H1 (cell line): ENCODE results near the gene ROPN1. TPM values are rescaled to one million over a fixed set of nuclear protein-coding genes. Genes with fewer than 3 reads are reported as not detected.

Source experiments
- CTBP2 ChIP-seq: IDR thresholded peaks from 2 replicates; pipeline ENCODE4 v1.7.0; 2011; ENCODE audit warnings: borderline replicate concordance, mild to moderate bottlenecking, moderate library complexity, mixed read lengths, low read length; ENCODE audit not compliant: insufficient read depth, insufficient read length
- GTF2F1 ChIP-seq: IDR thresholded peaks from 2 replicates; pipeline ENCODE4 v1.6.1; 2012; ENCODE audit warnings: low read depth, low read length, improper control_type of control experiment, borderline replicate concordance
- RNF2 ChIP-seq: fragments of 200-900, 300-1000 bp; sonication (generic); IDR thresholded peaks from 2 replicates; pipeline ENCODE4 v1.7.1; 2016; ENCODE audit warnings: borderline replicate concordance, low read depth, mild to moderate bottlenecking, antibody characterized with exemption, low read length; ENCODE audit not compliant: poor library complexity, severe bottlenecking; ENCODE audit errors: missing control alignments
- SUZ12 ChIP-seq: fragments of 200-600 bp; sonication (generic); IDR thresholded peaks from 2 replicates; pipeline ENCODE4 v1.6.1; 2012; ENCODE audit warnings: mild to moderate bottlenecking, inconsistent platforms, low read length, moderate library complexity, mixed read lengths
- polyA plus RNA-seq, 7 experiments: library from polyadenylated mRNA; depleted of rRNA in 3 of 7; stranded (reverse) in 5 of 7; unstranded in 2 of 7; fragments of >200 nt in 5 of 7; fragments of 200-250 nt in 2 of 7; gene quantifications; 1 replicate in 5 of 7; 2 replicates in 1 of 7; 4 replicates in 1 of 7; pipeline versions ENCODE4 v1.2.1 to v1.2.3, GENCODE V29; 2011 to 2013; ENCODE audit warnings: missing spikeins in 2 of 7, mixed read lengths in 2 of 7
- total RNA-seq: library from RNA; stranded (reverse); fragmentation: NEBNext Ultra II Directional; extraction: Animal tissue kit (Norgen Biotek cat#: 25700); gene quantifications from 2 replicates; pipeline ENCODE4 v1.2.1, GENCODE V29; 2021
- TF ChIP-seq, protein P1 (sequence below): fragments of 300-600 bp; sonication (generic); IDR thresholded peaks from 2 replicates; pipeline ENCODE4 v1.7.1; 2012; ENCODE audit warnings: low read length, moderate library complexity, mild to moderate bottlenecking, inconsistent platforms; ENCODE audit not compliant: insufficient replicate concordance

Gene ROPN1
- total and polyA plus RNA-seq, 2 of the 8 experiments (the other 6 are each of a cell fraction or from before 2014, with no cell fraction given): 0.03 TPM; not detected in 1

DNA sequence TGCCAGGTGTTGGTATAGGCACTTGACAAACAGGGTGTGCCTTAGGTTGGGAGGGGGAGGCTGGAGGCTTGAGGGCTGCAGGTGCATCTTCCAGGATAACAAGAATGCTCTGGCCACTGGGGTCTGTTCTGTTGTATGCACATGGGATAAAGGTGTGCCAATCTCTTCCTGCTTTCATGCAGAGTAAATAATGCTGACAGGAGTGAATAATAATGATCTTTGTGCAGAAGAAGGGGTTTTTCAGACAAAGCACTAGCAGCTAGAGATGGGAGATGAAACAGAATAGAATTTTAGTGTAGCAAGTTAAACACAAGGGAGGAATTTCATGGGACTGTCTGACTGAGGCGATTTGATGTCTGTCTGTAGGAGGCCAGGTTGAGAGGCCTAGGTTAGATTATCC is 1.9 kb upstream of the ROPN1 start (continued):
- TF ChIP-seq, protein P1, sequence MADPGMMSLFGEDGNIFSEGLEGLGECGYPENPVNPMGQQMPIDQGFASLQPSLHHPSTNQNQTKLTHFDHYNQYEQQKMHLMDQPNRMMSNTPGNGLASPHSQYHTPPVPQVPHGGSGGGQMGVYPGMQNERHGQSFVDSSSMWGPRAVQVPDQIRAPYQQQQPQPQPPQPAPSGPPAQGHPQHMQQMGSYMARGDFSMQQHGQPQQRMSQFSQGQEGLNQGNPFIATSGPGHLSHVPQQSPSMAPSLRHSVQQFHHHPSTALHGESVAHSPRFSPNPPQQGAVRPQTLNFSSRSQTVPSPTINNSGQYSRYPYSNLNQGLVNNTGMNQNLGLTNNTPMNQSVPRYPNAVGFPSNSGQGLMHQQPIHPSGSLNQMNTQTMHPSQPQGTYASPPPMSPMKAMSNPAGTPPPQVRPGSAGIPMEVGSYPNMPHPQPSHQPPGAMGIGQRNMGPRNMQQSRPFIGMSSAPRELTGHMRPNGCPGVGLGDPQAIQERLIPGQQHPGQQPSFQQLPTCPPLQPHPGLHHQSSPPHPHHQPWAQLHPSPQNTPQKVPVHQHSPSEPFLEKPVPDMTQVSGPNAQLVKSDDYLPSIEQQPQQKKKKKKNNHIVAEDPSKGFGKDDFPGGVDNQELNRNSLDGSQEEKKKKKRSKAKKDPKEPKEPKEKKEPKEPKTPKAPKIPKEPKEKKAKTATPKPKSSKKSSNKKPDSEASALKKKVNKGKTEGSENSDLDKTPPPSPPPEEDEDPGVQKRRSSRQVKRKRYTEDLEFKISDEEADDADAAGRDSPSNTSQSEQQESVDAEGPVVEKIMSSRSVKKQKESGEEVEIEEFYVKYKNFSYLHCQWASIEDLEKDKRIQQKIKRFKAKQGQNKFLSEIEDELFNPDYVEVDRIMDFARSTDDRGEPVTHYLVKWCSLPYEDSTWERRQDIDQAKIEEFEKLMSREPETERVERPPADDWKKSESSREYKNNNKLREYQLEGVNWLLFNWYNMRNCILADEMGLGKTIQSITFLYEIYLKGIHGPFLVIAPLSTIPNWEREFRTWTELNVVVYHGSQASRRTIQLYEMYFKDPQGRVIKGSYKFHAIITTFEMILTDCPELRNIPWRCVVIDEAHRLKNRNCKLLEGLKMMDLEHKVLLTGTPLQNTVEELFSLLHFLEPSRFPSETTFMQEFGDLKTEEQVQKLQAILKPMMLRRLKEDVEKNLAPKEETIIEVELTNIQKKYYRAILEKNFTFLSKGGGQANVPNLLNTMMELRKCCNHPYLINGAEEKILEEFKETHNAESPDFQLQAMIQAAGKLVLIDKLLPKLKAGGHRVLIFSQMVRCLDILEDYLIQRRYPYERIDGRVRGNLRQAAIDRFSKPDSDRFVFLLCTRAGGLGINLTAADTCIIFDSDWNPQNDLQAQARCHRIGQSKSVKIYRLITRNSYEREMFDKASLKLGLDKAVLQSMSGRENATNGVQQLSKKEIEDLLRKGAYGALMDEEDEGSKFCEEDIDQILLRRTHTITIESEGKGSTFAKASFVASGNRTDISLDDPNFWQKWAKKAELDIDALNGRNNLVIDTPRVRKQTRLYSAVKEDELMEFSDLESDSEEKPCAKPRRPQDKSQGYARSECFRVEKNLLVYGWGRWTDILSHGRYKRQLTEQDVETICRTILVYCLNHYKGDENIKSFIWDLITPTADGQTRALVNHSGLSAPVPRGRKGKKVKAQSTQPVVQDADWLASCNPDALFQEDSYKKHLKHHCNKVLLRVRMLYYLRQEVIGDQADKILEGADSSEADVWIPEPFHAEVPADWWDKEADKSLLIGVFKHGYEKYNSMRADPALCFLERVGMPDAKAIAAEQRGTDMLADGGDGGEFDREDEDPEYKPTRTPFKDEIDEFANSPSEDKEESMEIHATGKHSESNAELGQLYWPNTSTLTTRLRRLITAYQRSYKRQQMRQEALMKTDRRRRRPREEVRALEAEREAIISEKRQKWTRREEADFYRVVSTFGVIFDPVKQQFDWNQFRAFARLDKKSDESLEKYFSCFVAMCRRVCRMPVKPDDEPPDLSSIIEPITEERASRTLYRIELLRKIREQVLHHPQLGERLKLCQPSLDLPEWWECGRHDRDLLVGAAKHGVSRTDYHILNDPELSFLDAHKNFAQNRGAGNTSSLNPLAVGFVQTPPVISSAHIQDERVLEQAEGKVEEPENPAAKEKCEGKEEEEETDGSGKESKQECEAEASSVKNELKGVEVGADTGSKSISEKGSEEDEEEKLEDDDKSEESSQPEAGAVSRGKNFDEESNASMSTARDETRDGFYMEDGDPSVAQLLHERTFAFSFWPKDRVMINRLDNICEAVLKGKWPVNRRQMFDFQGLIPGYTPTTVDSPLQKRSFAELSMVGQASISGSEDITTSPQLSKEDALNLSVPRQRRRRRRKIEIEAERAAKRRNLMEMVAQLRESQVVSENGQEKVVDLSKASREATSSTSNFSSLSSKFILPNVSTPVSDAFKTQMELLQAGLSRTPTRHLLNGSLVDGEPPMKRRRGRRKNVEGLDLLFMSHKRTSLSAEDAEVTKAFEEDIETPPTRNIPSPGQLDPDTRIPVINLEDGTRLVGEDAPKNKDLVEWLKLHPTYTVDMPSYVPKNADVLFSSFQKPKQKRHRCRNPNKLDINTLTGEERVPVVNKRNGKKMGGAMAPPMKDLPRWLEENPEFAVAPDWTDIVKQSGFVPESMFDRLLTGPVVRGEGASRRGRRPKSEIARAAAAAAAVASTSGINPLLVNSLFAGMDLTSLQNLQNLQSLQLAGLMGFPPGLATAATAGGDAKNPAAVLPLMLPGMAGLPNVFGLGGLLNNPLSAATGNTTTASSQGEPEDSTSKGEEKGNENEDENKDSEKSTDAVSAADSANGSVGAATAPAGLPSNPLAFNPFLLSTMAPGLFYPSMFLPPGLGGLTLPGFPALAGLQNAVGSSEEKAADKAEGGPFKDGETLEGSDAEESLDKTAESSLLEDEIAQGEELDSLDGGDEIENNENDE: no peak
- TF ChIP-seq GTF2F1: no peak
- TF ChIP-seq RNF2: no peak
- no peak for TF ChIP-seq SUZ12
- TF ChIP-seq CTBP2: no peak
